WTC11 (cell line): ENCODE results near the gene PRKCG.

ENCODE experiments used
- ATF1 ChIP-seq: sonication (generic); formaldehyde crosslinking; IDR thresholded peaks from 2 replicates; pipeline ENCODE4 v1.8.1; 2023; ENCODE audit warnings: mild to moderate bottlenecking, moderate library complexity, missing genetic modification reagents
- ATF2 ChIP-seq: sonication (generic); formaldehyde crosslinking; IDR thresholded peaks from 2 replicates; pipeline ENCODE4 v1.8.1; 2022; ENCODE audit warnings: low read depth, missing genetic modification reagents, borderline replicate concordance
- ATF3 ChIP-seq: sonication (generic); formaldehyde crosslinking; conservative IDR thresholded peaks from 2 replicates; pipeline ENCODE4 v1.8.1; 2022; ENCODE audit warnings: mild to moderate bottlenecking, missing genetic modification reagents
- USF2 ChIP-seq: sonication (generic); formaldehyde crosslinking; IDR thresholded peaks from 2 replicates; pipeline ENCODE4 v1.8.1; 2023; ENCODE audit warnings: mild to moderate bottlenecking, missing genetic modification reagents, moderate library complexity
- ZNF317 ChIP-seq: sonication (generic); formaldehyde crosslinking; IDR thresholded peaks from 2 replicates; pipeline ENCODE4 v1.8.1; 2023; ENCODE audit warnings: low read depth, mild to moderate bottlenecking, moderate library complexity, missing genetic modification reagents, borderline replicate concordance

- no peak for TF ChIP-seq ATF3 (CRISPR knock-in tag)
- no peak for TF ChIP-seq USF2 (CRISPR knock-in tag)
- TF ChIP-seq ATF1 = no peak
- no peak for TF ChIP-seq ATF2 (CRISPR knock-in tag)
- TF ChIP-seq ZNF317 = no peak
Observed at GRCh38 chr19:53936029-53936428, 54.0 kb downstream of the PRKCG start.
